ENCODE results near the gene PGA5. TPM values are rescaled to one million over a fixed set of nuclear protein-coding genes. Genes with fewer than 3 reads are reported as not detected.

The PGA5 gene
- total RNA-seq, 4 donors from 2014 or later = not detected

GRCh38 chr11:61277186-61278000 is 36.4 kb downstream of the PGA5 start:
- no peaks in the 10 kb centered on the region for H3K4me1 ChIP-seq
- H3K9me3 ChIP-seq = no peaks in the 10 kb centered on the region
- TF ChIP-seq, protein P1, sequence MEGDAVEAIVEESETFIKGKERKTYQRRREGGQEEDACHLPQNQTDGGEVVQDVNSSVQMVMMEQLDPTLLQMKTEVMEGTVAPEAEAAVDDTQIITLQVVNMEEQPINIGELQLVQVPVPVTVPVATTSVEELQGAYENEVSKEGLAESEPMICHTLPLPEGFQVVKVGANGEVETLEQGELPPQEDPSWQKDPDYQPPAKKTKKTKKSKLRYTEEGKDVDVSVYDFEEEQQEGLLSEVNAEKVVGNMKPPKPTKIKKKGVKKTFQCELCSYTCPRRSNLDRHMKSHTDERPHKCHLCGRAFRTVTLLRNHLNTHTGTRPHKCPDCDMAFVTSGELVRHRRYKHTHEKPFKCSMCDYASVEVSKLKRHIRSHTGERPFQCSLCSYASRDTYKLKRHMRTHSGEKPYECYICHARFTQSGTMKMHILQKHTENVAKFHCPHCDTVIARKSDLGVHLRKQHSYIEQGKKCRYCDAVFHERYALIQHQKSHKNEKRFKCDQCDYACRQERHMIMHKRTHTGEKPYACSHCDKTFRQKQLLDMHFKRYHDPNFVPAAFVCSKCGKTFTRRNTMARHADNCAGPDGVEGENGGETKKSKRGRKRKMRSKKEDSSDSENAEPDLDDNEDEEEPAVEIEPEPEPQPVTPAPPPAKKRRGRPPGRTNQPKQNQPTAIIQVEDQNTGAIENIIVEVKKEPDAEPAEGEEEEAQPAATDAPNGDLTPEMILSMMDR (IDR thresholded peaks at IDR 0.05) = no peak
- no peak for TF ChIP-seq POLR2A (IDR thresholded peaks at IDR 0.05)
- H3K27ac ChIP-seq = no peak overlapping the region
- no peak for DNase-seq
- H3K27me3 ChIP-seq = no peaks in the 10 kb centered on the region
- no peaks in the 10 kb centered on the region for H3K36me3 ChIP-seq
- no peak overlapping the region for H3K4me3 ChIP-seq
- intact Hi-C loops (cut with DNase I; ENCODE audit: low total_unique reads) = no loop called here

DNA sequence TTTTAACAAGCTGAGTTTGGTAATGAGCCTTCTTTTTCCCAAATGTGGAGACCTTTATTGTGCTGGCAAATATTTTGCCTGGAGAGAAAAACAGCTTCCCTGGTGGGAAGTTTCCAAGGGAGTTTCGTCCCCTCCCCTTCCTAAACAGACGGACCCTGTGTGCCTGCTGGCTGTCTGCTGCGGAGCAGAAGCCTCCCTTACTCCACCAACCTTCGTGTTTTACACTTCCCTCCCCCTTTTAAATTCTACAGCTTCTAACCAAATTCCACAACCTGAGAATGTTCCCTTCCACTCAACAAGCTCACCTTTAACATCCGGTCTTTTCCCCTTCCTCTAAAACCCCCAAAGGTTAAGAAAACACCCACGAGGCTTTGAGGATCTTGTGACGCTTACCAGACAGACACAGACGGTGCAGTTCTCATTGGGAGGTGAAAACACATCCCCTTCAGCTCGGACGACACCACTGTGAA is 37.1 kb downstream of the PGA5 start:
- H3K4me1 ChIP-seq = no peaks in the 10 kb centered on the region
- intact Hi-C loops (cut with DNase I; ENCODE audit: low total_unique reads) = no loop called here
- no peak for DNase-seq
- H3K27me3 ChIP-seq = no peaks in the 10 kb centered on the region
- H3K9me3 ChIP-seq = no peaks in the 10 kb centered on the region
- H3K36me3 ChIP-seq = no peaks in the 10 kb centered on the region
- H3K4me3 ChIP-seq = no peak overlapping the region
- TF ChIP-seq POLR2A (IDR thresholded peaks at IDR 0.05) = no peak
- TF ChIP-seq, protein P1 (IDR thresholded peaks at IDR 0.05) = no peak
- no peak overlapping the region for H3K27ac ChIP-seq

DNA sequence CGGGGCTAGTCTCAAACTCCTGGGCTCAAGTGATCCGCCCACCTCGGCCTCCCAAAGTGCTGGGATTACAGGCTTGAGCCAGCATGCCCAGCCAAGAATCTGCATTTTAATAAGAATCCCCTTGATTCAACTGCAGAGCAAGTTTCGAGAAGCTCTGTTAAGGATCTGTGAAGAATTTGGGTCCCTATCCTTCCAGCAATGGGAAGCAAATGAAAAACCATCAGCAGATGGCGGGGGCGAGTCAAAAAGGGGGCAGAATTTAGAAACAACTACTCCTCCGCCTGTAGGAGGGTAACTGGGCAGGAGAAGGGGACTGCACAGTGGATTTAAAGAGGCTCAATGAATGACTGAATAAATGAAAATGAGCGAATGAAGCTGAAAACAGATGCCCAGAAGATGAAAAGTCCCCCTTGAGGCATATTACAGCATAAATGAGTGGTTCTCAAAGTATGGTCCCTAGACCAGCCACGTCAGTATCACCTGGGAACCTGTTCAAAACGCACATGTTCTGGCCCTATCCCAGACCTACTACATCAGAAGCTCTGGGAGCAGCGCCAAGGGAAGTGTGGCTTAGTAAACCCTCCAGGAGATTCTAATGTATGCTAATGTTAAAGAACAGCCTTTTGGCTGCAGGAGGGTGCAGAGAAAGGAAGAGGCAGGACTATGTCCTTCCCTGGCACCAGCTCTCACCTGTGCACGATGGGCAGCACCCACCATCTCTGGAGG is 39.1 kb downstream of the PGA5 start:
- no peaks in the 10 kb centered on the region for H3K27me3 ChIP-seq
- H3K9me3 ChIP-seq = no peaks in the 10 kb centered on the region
- H3K4me3 ChIP-seq = no peak overlapping the region
- H3K36me3 ChIP-seq = no peaks in the 10 kb centered on the region
- no peak overlapping the region for H3K27ac ChIP-seq
- TF ChIP-seq, protein P1 (IDR thresholded peaks at IDR 0.05) = no peak
- TF ChIP-seq POLR2A (IDR thresholded peaks at IDR 0.05) = no peak
- intact Hi-C loops (cut with DNase I; ENCODE audit: low total_unique reads) = no loop called here
- DNase-seq = no peak
- no peaks in the 10 kb centered on the region for H3K4me1 ChIP-seq

GRCh38 chr11:61280883-61281580 is 40.1 kb downstream of the PGA5 start:
- H3K4me1 ChIP-seq = no peaks in the 10 kb centered on the region
- no peak overlapping the region for H3K27ac ChIP-seq
- no peaks in the 10 kb centered on the region for H3K9me3 ChIP-seq
- intact Hi-C loops (cut with DNase I; ENCODE audit: low total_unique reads) = no loop called here
- H3K4me3 ChIP-seq = no peak overlapping the region
- H3K36me3 ChIP-seq = no peaks in the 10 kb centered on the region
- H3K27me3 ChIP-seq = no peaks in the 10 kb centered on the region
- DNase-seq = no peak
- TF ChIP-seq, protein P1 (IDR thresholded peaks at IDR 0.05) = no peak
- no peak for TF ChIP-seq POLR2A (IDR thresholded peaks at IDR 0.05)

All from uterus (tissue), 4 donors.